Left lobe of liver (tissue), 2 donors: ENCODE data around the gene CARMIL1. TPM values are rescaled to one million over a fixed set of nuclear protein-coding genes. Genes with fewer than 3 reads are reported as not detected.
A peak's percentile ranks its signal among the peaks of the same experiment; 100 is the strongest.

Source experiments
- ATAC-seq: fragments of 200-7000 bp; cut with Tn5 transposase; one replicate; pipeline ENCODE4 v1.9.1; 2020; ENCODE audit warnings: mild to moderate bottlenecking, moderate library complexity
- DNase-seq: peaks from one replicate; pipeline ENCODE4 v3.0.0-alpha.2; 2020; ENCODE audit warnings: low spot score
- total RNA-seq: library from RNA; stranded (reverse); gene quantifications from one replicate; pipeline ENCODE4 v1.2.1, GENCODE V29; 2021
- donor health status: DM: no; HTN: no; CAD: no; lungs with moderate emphysema.
- donor health status: DM: no; HTN: yes; CAD: no.

Gene CARMIL1
- total RNA-seq, 1 donor from 2014 or later, result 4.0 TPM

GRCh38 chr6:25637960-25638434 lies 358.8 kb downstream of the CARMIL1 start:
- DNase-seq, result peak; percentile 47
- peak; percentile 72 for ATAC-seq

- DNase-seq (no peak), ATAC-seq (no peak)
Measured at GRCh38 chr6:25639653-25640052, 360.5 kb downstream of the CARMIL1 start.

- DNase-seq, result no peak
- no peak for ATAC-seq
Measured at GRCh38 chr6:25640446-25640845, 361.3 kb downstream of the CARMIL1 start.

- DNase-seq, result no peak
- ATAC-seq, result no peak
Measured at GRCh38 chr6:25640891-25641290, 361.7 kb downstream of the CARMIL1 start.

- ATAC-seq, result no peak
- no peak for DNase-seq
Measured at GRCh38 chr6:25641377-25641776, 362.2 kb downstream of the CARMIL1 start.

GRCh38 chr6:25641940-25642666 lies 362.9 kb downstream of the CARMIL1 start:
- ATAC-seq (no peak), DNase-seq (no peak)

- DNase-seq (no peak), ATAC-seq (no peak)
Measured at GRCh38 chr6:25642667-25643328, 363.6 kb downstream of the CARMIL1 start.

- ATAC-seq, result peak; percentile 15
- DNase-seq, result no peak
Measured at GRCh38 chr6:25645916-25646315, 366.7 kb downstream of the CARMIL1 start.

GRCh38 chr6:25649611-25650010 lies 370.4 kb downstream of the CARMIL1 start:
- no peak for ATAC-seq

GRCh38 chr6:25652007-25652515 lies 372.9 kb downstream of the CARMIL1 start, which contains the start of gene SCGN:
SCGN (plus strand) TSS chr6:25652215; CDS start chr6:25652404, 189 bp downstream.
- peak; percentile 66 for DNase-seq
- ATAC-seq, result peak; percentile 98

More at GRCh38 chr6:25649611-25650010, 370.4 kb downstream of the CARMIL1 start:
- no peak for DNase-seq

- ATAC-seq (no peak), DNase-seq (no peak)
Measured at GRCh38 chr6:25655723-25656122, 376.5 kb downstream of the CARMIL1 start.

GRCh38 chr6:25659633-25660368 lies 380.6 kb downstream of the CARMIL1 start:
- no peak for DNase-seq
- peak; percentile 76 for ATAC-seq

GRCh38 chr6:25660512-25660911 lies 381.3 kb downstream of the CARMIL1 start:
- DNase-seq, result no peak
- ATAC-seq, result peak; percentile 19

GRCh38 chr6:25661129-25661779 lies 382.1 kb downstream of the CARMIL1 start:
- ATAC-seq, result peak; percentile 76

GRCh38 chr6:25665455-25665854 lies 386.3 kb downstream of the CARMIL1 start:
- ATAC-seq (no peak), DNase-seq (no peak)

More at GRCh38 chr6:25661129-25661779, 382.1 kb downstream of the CARMIL1 start:
- no peak for DNase-seq

- DNase-seq (no peak), ATAC-seq (no peak)
Measured at GRCh38 chr6:25669413-25669812, 390.2 kb downstream of the CARMIL1 start.
